ENCODE measurements around the gene MAFF. TPM values are rescaled to one million over a fixed set of nuclear protein-coding genes. Genes with fewer than 3 reads are reported as not detected.
A peak's percentile ranks its signal among the peaks of the same experiment; 100 is the strongest.
"Not testable (repeated sequence)": the region's sequence is repeated elsewhere in the genome, so short reads cannot be mapped to it uniquely, and the experiment has no call there.

MAFF gene
- polyA plus RNA-seq, 3 donors, result 2.5 to 3.2 (median 3.0) TPM

GRCh38 chr22:38175206-38176118 is 26.3 kb upstream of the MAFF start:
- no peak for DNase-seq

GRCh38 chr22:38176170-38176741 is 25.5 kb upstream of the MAFF start:
- no peak for DNase-seq

- DNase-seq, result no peak
These were observed 24.8 kb upstream of the MAFF start for GRCh38 chr22:38177044-38177443.

- DNase-seq, result not testable (repeated sequence)
These were observed 24.2 kb upstream of the MAFF start for GRCh38 chr22:38177571-38177925.

- DNase-seq, result no peak
These were observed 23.7 kb upstream of the MAFF start for GRCh38 chr22:38177926-38178604.

GRCh38 chr22:38178605-38178937 is 23.2 kb upstream of the MAFF start:
- not testable (repeated sequence) for DNase-seq

- no peak for DNase-seq
These were observed 20.8 kb upstream of the MAFF start for GRCh38 chr22:38180841-38181452.

- DNase-seq, result peak; percentile 99
These were observed 20.2 kb upstream of the MAFF start, which contains the start of gene PLA2G6 for GRCh38 chr22:38181453-38182200. Gene PLA2G6, minus strand, starts transcription at chr22:38181830. Its CDS starts 12,404 bp downstream, at chr22:38169426.

GRCh38 chr22:38184788-38185187 is 17.0 kb upstream of the MAFF start:
- no peak for DNase-seq

- no peak for DNase-seq
These were observed 15.4 kb upstream of the MAFF start for GRCh38 chr22:38186429-38186828.

GRCh38 chr22:38187413-38188212 is 14.2 kb upstream of the MAFF start:
- DNase-seq, result no peak

GRCh38 chr22:38189104-38189503 is 12.7 kb upstream of the MAFF start:
- DNase-seq, result no peak

GRCh38 chr22:38190581-38190980 is 11.2 kb upstream of the MAFF start:
- DNase-seq, result no peak

- no peak for DNase-seq
These were observed 10.7 kb upstream of the MAFF start for GRCh38 chr22:38191055-38191454.

GRCh38 chr22:38191731-38192474 is 9.9 kb upstream of the MAFF start:
- no peak for DNase-seq

GRCh38 chr22:38192475-38192863 is 9.3 kb upstream of the MAFF start:
- DNase-seq, result no peak

- no peak for DNase-seq
These were observed 8.2 kb upstream of the MAFF start for GRCh38 chr22:38193580-38193979.

GRCh38 chr22:38196791-38197419 is 4.9 kb upstream of the MAFF start:
- no peak for DNase-seq

- DNase-seq, result no peak
These were observed 1.8 kb upstream of the MAFF start for GRCh38 chr22:38199826-38200559.
